Smooth muscle cell (in vitro differentiated cells): ENCODE data around the gene TUSC7. TPM values are rescaled to one million over a fixed set of nuclear protein-coding genes. Genes with fewer than 3 reads are reported as not detected.

Experiments used
- DNase-seq: peaks from one replicate; lab custom pipeline; 2025; ENCODE audit not compliant: unreplicated experiment; lab: John Stamatoyannopoulos, UW
- H2AFZ ChIP-seq: fragments of 200-600 bp; sonication (generic); 2 replicates; pipeline ENCODE4 v1.6.0; 2016; ENCODE audit warnings: antibody characterized with exemption, low read depth, mild to moderate bottlenecking
- H3F3A ChIP-seq: fragments of 200-600 bp; sonication (generic); 2 replicates; pipeline ENCODE4 v1.6.0; 2017; ENCODE audit warnings: antibody characterized with exemption, low read depth
- H3K27ac ChIP-seq: fragments of 200-600 bp; sonication (generic); 2 replicates; pipeline ENCODE4 v1.5.1; 2016; ENCODE audit warnings: low read depth, mild to moderate bottlenecking
- H3K27me3 ChIP-seq: fragments of 200-600 bp; sonication (generic); 2 replicates; pipeline ENCODE4 v1.6.1; 2016; ENCODE audit warnings: low read depth, mild to moderate bottlenecking
- H3K36me3 ChIP-seq: fragments of 200-600 bp; sonication (generic); 2 replicates; pipeline ENCODE4 v1.5.1; 2016; ENCODE audit warnings: low read depth
- H3K4me1 ChIP-seq: fragments of 200-600 bp; sonication (generic); 2 replicates; pipeline ENCODE4 v1.5.1; 2016; ENCODE audit warnings: low read depth
- H3K4me2 ChIP-seq: fragments of 200-600 bp; sonication (generic); 2 replicates; pipeline ENCODE4 v1.6.0; 2016; ENCODE audit warnings: mild to moderate bottlenecking
- H3K4me3 ChIP-seq: fragments of 200-600 bp; sonication (generic); 2 replicates; pipeline ENCODE4 v1.5.1; 2016; ENCODE audit warnings: mild to moderate bottlenecking
- H3K79me2 ChIP-seq: fragments of 200-600 bp; sonication (generic); 2 replicates; pipeline ENCODE4 v1.6.0; 2016; ENCODE audit warnings: low read depth, mild to moderate bottlenecking
- H3K9ac ChIP-seq: fragments of 200-600 bp; sonication (generic); 2 replicates; pipeline ENCODE4 v1.6.0; 2016; ENCODE audit warnings: low read depth
- H3K9me3 ChIP-seq: fragments of 200-600 bp; sonication (generic); replicated peaks from 2 replicates; pipeline ENCODE4 v1.5.1; 2016; ENCODE audit warnings: low read depth
- H4K20me1 ChIP-seq: fragments of 200-600 bp; sonication (generic); 2 replicates; pipeline ENCODE4 v1.6.0; 2016; ENCODE audit warnings: low read depth
- CTCF ChIP-seq: fragments of 200-600 bp; sonication (generic); IDR thresholded peaks from 2 replicates; pipeline ENCODE4 v1.5.1; 2017; ENCODE audit warnings: borderline replicate concordance, mild to moderate bottlenecking, antibody characterized with exemption; ENCODE audit not compliant: insufficient read depth, poor library complexity, severe bottlenecking
- WGBS: methylation state at CpG from one replicate; pipeline ENCODE4 v1.1.7; 2016; ENCODE audit warnings: low lambda C conversion rate; 5-methylcytosine and 5-hydroxymethylcytosine counted together
- polyA plus RNA-seq: library from polyadenylated mRNA; unstranded; fragments of >200 nt; fragmentation: Nextera tagmentation; extraction: Ambion mirVana; gene quantifications from 2 replicates; pipeline ENCODE4 v1.2.1, GENCODE V29; 2016
- total RNA-seq: library from RNA; depleted of rRNA; stranded (reverse); fragments of >200 nt; gene quantifications from 2 replicates; pipeline ENCODE4 v1.2.3, GENCODE V29; 2014

Gene TUSC7
- total and polyA plus RNA-seq, 2 experiments from 2014 or later: 0.42 TPM; not detected in 1

- H3K27ac ChIP-seq: no peak overlapping the region
- no peaks in the 10 kb centered on the region for H4K20me1 ChIP-seq
- no peak overlapping the region for H3K4me2 ChIP-seq
- H3K9ac ChIP-seq: no peak overlapping the region
- H3K79me2 ChIP-seq: no peaks in the 10 kb centered on the region
- H3K36me3 ChIP-seq: no peaks in the 10 kb centered on the region
- no peaks in the 10 kb centered on the region for H3K4me1 ChIP-seq
- H3K9me3 ChIP-seq: no peaks in the 10 kb centered on the region
- H3F3A ChIP-seq: no peaks in the 10 kb centered on the region
- 93% methylated on average over 1 of the region's 1 CpG for WGBS
- H3K27me3 ChIP-seq: no peaks in the 10 kb centered on the region
- no peak for TF ChIP-seq CTCF
- no peak overlapping the region for H2AFZ ChIP-seq
- DNase-seq: no peak
- H3K4me3 ChIP-seq: no peak overlapping the region
Measured at GRCh38 chr3:116667791-116668190, 41.8 kb upstream of the TUSC7 start.

DNA sequence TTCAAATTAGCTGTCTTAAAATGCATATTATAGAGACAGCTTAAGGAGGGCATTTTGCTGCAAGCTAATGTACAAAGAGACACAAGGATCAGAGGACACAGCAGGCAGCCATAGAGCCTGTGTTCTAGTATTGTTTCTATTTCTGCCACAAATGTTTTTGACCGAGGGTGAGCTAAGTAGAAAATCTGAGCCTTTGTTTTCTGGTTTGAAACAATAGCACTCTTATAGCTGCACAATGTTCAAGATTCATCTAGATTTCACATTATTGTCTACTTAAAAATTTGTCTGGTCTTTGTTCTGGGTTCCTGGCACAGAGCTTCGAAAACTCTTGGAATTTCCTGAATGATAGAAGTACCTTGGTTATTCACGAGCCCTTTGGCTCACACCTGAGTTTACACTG lies 40.0 kb upstream of the TUSC7 start:
- no peak overlapping the region for H3K4me3 ChIP-seq
- no peak overlapping the region for H3K27ac ChIP-seq
- no peaks in the 10 kb centered on the region for H3K4me1 ChIP-seq
- H3K4me2 ChIP-seq: no peak overlapping the region
- H4K20me1 ChIP-seq: no peaks in the 10 kb centered on the region
- H2AFZ ChIP-seq: no peak overlapping the region
- no peaks in the 10 kb centered on the region for H3K27me3 ChIP-seq
- H3K9ac ChIP-seq: no peak overlapping the region
- TF ChIP-seq CTCF: no peak
- no peaks in the 10 kb centered on the region for H3K79me2 ChIP-seq
- no peak for DNase-seq
- no peaks in the 10 kb centered on the region for H3K36me3 ChIP-seq
- 92% methylated on average over 3 of the region's 3 CpGs for WGBS
- no peaks in the 10 kb centered on the region for H3F3A ChIP-seq
- no peaks in the 10 kb centered on the region for H3K9me3 ChIP-seq

GRCh38 chr3:116671151-116671550 lies 38.4 kb upstream of the TUSC7 start:
- H3F3A ChIP-seq: no peaks in the 10 kb centered on the region
- H3K79me2 ChIP-seq: no peaks in the 10 kb centered on the region
- no peak for TF ChIP-seq CTCF
- H3K4me1 ChIP-seq: no peaks in the 10 kb centered on the region
- H2AFZ ChIP-seq: no peak overlapping the region
- WGBS: 93% methylated on average over 1 of the region's 1 CpG
- no peak overlapping the region for H3K4me2 ChIP-seq
- H3K27me3 ChIP-seq: no peaks in the 10 kb centered on the region
- H3K27ac ChIP-seq: no peak overlapping the region
- no peak for DNase-seq
- no peak overlapping the region for H3K4me3 ChIP-seq
- no peaks in the 10 kb centered on the region for H4K20me1 ChIP-seq
- H3K9ac ChIP-seq: no peak overlapping the region
- H3K36me3 ChIP-seq: no peaks in the 10 kb centered on the region
- no peaks in the 10 kb centered on the region for H3K9me3 ChIP-seq

DNA sequence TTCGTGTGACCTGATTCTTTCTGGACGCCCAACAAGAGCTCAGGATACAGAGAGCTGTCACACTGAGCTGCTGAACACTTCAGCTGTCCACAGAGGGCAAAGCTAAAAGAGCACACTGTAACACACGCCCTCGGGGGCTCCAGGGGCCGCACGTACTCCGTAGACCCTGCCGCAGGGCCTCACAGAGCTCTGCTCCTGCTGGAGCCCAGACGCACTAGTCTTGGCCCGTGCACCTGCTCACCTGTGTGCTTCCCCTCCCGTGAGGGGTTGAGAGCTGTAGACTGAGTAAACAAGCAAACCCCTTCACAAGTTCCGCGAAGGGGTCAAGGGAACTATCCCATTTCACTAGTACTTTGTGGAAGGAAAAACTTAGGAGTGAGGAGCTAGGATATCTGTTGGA lies 30.7 kb upstream of the TUSC7 start:
- Histone ChIP-seq H3K79me2 (no peaks in the 10 kb centered on the region), H3K9me3 (no peaks in the 10 kb centered on the region), H3K4me3 (no peak overlapping the region), H3F3A (no peaks in the 10 kb centered on the region), H3K27ac (no peak overlapping the region), H3K9ac (no peak overlapping the region), H4K20me1 (no peaks in the 10 kb centered on the region), H3K36me3 (no peaks in the 10 kb centered on the region), H3K4me1 (no peaks in the 10 kb centered on the region), H2AFZ (no peak overlapping the region), H3K4me2 (no peak overlapping the region), H3K27me3 (no peaks in the 10 kb centered on the region)
- WGBS: 91% methylated on average over 13 of the region's 13 CpGs
- TF ChIP-seq CTCF: no peak
- DNase-seq: no peak
